Effector CD4-positive, alpha-beta T cell (primary cell): Measurements from ENCODE around the gene ACP2.

Source experiments
- DNase-seq: peaks from one replicate; pipeline ENCODE4 v3.0.0-alpha.2; 2020

The ACP2 gene

GRCh38 chr11:47268448-47269001 lies 19.9 kb upstream of the ACP2 start:
- DNase-seq: no peak

GRCh38 chr11:47267876-47268275 lies 19.3 kb upstream of the ACP2 start:
- no peak for DNase-seq

- no peak for DNase-seq
Measured at GRCh38 chr11:47264521-47264920, 15.9 kb upstream of the ACP2 start.

- DNase-seq: no peak
Measured at GRCh38 chr11:47264119-47264518, 15.5 kb upstream of the ACP2 start.

GRCh38 chr11:47261291-47261800 lies 12.7 kb upstream of the ACP2 start:
- no peak for DNase-seq

GRCh38 chr11:47260366-47260765 lies 11.8 kb upstream of the ACP2 start:
- DNase-seq: no peak

GRCh38 chr11:47259232-47259977 lies 10.8 kb upstream of the ACP2 start:
- DNase-seq: no peak

- no peak for DNase-seq
Measured at GRCh38 chr11:47258317-47258902, 9.8 kb upstream of the ACP2 start.

- no peak for DNase-seq
Measured at GRCh38 chr11:47257517-47258316, 9.1 kb upstream of the ACP2 start, which contains the start of gene NR1H3. Gene NR1H3, plus strand, starts transcription at chr11:47257996. Its CDS starts 1,221 bp downstream, at chr11:47259217.

GRCh38 chr11:47257177-47257516 lies 8.5 kb upstream of the ACP2 start:
- DNase-seq: no peak

- DNase-seq: no peak
Measured at GRCh38 chr11:47256374-47256773, 7.8 kb upstream of the ACP2 start.

- no peak for DNase-seq
Measured at GRCh38 chr11:47254386-47254785, 5.8 kb upstream of the ACP2 start.

- no peak for DNase-seq
Measured at GRCh38 chr11:47253660-47254059, 5.0 kb upstream of the ACP2 start.

- no peak for DNase-seq
Measured at GRCh38 chr11:47251751-47252150, 3.1 kb upstream of the ACP2 start.

- DNase-seq: no peak
Measured at GRCh38 chr11:47249378-47249715, 733 bp upstream of the ACP2 start.

GRCh38 chr11:47248304-47248663 lies 330 bp downstream of the ACP2 start:
- no peak for DNase-seq

GRCh38 chr11:47247502-47247901 lies 1.1 kb downstream of the ACP2 start:
- no peak for DNase-seq

- no peak for DNase-seq
Measured at GRCh38 chr11:47245611-47246357, 2.8 kb downstream of the ACP2 start.

- DNase-seq: no peak
Measured at GRCh38 chr11:47244448-47245350, 3.9 kb downstream of the ACP2 start.

GRCh38 chr11:47243454-47243853 lies 5.2 kb downstream of the ACP2 start:
- DNase-seq: no peak

GRCh38 chr11:47242596-47243192 lies 5.9 kb downstream of the ACP2 start:
- no peak for DNase-seq
